SKM-1 treated with dmso at 0.1 percent for 144 hours (cell line): ENCODE measurements around the gene MSH6.
A peak's percentile ranks its signal among the peaks of the same experiment; 100 is the strongest.

ENCODE experiments used
- DNase-seq: peaks from one replicate; lab custom pipeline; 2025; ENCODE audit not compliant: unreplicated experiment; lab: John Stamatoyannopoulos, UW

Gene MSH6, protein sequence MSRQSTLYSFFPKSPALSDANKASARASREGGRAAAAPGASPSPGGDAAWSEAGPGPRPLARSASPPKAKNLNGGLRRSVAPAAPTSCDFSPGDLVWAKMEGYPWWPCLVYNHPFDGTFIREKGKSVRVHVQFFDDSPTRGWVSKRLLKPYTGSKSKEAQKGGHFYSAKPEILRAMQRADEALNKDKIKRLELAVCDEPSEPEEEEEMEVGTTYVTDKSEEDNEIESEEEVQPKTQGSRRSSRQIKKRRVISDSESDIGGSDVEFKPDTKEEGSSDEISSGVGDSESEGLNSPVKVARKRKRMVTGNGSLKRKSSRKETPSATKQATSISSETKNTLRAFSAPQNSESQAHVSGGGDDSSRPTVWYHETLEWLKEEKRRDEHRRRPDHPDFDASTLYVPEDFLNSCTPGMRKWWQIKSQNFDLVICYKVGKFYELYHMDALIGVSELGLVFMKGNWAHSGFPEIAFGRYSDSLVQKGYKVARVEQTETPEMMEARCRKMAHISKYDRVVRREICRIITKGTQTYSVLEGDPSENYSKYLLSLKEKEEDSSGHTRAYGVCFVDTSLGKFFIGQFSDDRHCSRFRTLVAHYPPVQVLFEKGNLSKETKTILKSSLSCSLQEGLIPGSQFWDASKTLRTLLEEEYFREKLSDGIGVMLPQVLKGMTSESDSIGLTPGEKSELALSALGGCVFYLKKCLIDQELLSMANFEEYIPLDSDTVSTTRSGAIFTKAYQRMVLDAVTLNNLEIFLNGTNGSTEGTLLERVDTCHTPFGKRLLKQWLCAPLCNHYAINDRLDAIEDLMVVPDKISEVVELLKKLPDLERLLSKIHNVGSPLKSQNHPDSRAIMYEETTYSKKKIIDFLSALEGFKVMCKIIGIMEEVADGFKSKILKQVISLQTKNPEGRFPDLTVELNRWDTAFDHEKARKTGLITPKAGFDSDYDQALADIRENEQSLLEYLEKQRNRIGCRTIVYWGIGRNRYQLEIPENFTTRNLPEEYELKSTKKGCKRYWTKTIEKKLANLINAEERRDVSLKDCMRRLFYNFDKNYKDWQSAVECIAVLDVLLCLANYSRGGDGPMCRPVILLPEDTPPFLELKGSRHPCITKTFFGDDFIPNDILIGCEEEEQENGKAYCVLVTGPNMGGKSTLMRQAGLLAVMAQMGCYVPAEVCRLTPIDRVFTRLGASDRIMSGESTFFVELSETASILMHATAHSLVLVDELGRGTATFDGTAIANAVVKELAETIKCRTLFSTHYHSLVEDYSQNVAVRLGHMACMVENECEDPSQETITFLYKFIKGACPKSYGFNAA (N-terminal part only)

DNA sequence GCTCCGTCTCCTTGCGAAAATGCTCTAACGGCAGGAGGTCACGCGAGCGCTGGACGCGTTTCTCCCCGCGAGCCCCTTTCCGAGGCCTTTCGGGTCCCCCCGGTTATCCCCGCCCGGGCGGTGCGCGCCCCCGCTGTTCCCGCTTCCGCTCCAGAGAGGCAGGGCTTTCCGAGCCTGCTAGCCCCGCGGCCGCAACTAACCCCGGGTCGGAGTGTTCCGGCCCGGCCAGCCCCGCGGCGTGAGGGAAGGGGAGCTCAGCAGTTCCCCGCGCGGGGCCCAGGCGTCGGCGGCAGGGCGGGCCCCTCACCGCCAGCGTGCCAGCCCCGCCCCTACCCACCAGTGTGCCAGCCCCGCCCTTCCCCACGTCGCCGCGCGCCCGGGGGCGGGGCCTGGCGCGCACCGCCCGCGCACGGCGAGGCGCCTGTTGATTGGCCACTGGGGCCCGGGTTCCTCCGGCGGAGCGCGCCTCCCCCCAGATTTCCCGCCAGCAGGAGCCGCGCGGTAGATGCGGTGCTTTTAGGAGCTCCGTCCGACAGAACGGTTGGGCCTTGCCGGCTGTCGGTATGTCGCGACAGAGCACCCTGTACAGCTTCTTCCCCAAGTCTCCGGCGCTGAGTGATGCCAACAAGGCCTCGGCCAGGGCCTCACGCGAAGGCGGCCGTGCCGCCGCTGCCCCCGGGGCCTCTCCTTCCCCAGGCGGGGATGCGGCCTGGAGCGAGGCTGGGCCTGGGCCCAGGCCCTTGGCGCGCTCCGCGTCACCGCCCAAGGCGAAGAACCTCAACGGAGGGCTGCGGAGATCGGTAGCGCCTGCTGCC is at the start of gene MSH6:
TSS of gene MSH6 (plus strand) at position 475 of the 815 bp plus-strand sequence. CDS start at position 564, 89 bp downstream.
- peak; percentile 86 for DNase-seq

DNA sequence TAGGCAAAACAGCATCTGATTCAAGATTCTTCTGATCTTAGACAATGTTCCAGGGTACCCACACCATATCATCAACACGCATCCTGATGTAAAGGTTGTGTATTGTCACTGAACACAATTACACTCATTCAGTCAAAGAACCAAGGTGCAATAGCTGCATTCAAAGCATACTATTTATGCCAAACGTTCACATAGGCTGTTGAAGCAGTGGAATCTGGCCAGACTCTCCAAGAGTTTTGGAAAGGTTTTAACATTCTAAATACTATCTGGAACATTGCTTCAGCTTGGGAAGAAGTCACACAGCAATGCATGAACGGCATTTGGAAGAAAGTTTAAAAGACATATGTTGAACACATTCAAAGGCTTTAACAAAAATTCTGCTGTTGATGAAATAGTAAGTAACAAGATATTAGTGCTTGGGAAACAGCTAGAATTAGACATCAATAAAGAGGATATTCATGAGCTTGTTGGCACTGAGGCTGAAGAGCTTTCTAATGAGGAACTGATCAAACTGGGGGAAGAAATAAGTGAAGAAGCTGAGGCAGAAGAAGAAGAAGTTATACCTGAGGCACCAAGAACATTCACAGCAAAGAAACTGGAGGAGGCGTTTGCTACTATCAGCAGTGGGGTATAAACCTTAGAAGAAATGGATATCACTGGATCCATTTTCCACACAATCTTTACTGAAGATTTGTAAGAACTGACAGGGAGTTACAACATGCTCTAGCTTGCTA is 47.6 kb upstream of the MSH6 start:
- no peak for DNase-seq

DNA sequence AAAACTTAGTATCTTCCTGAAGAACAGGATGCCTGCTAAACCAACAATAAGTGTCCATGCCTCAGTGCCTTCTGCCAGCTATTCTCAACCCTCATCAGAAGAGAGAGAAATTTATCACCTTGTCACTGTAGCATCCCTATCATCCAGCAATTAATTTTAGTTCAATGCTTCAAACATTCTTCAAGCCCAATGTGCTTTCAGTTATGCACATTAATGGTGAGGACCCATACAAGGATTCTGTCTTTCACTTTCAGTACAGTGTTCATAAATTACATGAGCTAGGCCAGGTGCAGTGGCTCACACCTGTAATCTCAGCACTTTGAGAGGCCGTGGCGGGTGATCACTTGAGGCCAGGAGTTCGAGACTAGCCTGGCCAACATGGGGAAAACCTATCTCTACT is 47.0 kb upstream of the MSH6 start:
- DNase-seq: no peak

DNA sequence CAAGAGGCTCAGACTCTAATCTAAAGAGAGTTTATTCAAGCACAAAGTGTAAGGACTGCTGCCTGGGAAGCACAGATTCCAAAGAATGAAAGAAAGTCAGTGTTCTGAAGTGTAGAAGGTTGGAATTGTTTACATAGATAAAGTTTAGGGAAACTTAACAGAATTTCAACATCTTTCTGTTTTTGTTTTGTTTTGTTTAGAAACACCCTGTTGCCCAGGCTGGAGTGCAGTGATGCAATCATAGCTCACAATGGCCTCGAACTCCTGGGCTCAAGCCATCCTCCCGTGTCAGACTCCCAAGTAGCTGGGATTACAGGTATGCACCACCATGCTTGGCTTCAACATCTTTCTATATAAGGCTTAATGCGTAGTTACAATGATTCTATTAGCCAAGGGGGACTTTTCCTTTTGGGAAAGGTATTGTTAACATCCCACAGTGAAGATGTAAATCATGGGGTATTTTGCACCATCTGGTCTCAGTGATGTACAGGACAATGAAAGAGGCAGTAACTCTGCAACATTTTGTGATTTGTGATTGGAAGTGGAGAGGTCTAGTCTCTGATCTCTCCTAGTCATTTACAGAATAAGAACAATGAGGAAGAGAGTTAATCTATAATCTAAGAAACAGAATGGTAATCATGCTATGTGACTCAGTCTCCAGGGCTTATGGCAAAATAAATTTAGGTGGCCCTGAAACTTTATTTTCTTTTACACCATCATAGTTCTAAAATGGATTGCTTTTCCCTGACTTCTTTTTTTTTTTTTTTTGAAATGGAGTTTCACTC is 45.6 kb upstream of the MSH6 start:
- DNase-seq: no peak

DNA sequence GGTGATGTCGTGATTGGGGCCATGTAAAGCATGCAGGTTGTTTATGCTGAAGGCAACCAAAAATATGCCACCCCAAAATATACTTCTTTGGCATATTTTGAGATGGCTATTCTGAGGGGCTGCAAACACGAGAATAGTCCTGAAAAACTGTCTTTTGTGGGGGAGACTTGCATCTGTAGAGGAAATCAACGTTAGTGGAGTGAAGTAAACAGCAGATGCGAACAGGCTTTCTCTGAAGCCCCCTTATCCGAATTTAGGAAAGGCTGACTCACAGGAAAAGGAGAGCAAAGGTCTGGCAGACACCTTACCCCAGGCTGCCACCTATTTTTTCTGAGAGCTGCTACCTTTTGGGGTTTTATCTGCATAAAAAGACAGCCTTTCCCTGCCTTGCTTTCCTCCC is 44.6 kb upstream of the MSH6 start:
- DNase-seq: no peak

DNA sequence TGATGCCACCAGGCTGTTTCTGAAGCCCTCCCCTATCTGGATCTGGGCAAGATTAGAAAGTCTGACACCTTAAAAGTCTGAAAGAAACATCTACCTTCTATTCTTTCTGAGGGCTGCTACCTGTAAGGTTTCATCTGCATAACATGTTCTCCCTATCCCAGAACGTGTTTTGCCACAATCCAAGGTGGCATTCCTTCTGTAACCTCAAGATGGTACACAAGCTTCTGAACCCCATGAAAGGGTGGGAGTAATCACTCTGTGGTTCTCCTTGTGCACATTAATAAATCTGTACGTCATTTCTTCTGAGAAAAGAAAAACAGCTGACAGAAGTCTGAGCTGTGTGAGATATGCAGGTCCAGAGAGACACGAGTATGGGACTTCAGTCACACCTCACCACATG is 41.8 kb upstream of the MSH6 start:
- DNase-seq: no peak

DNA sequence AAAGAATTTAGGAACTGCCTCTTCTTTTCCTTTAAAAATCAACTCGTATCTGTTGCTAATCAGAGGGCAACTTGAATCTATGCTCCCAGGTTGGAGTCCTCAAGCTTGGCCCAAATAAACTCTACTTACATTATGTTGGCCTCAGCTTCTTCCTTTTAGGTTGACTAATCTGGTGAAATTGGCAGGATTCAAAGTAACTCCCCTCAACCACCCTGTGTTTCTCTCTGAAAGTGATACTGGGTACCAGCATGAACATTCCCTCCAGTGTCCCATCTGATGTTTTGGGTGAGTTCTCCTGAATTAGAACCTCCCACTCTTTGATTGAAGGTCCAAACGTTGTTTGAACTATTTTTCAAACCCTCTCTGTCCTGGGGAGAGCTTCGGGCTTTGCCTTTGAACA is 41.3 kb upstream of the MSH6 start:
- no peak for DNase-seq

DNA sequence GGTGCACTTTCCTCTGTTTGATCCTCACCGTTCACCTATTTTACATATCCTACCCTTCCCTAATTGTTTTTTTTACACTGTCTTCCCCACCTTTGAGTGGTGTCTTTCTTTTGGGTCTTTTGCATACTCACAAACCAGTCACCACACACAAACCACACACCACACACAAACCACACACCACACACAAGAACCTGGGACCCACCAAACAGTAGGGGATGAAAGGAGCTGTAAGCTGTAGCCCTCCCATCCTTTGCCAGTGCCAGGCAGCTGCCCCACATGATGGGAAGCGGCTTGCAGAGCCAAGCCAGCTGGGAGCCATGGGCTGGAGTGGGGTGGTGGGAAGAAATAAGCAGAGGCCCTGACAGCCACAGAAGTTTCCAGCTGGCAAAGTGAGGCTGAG is 38.9 kb upstream of the MSH6 start:
- no peak for DNase-seq

DNA sequence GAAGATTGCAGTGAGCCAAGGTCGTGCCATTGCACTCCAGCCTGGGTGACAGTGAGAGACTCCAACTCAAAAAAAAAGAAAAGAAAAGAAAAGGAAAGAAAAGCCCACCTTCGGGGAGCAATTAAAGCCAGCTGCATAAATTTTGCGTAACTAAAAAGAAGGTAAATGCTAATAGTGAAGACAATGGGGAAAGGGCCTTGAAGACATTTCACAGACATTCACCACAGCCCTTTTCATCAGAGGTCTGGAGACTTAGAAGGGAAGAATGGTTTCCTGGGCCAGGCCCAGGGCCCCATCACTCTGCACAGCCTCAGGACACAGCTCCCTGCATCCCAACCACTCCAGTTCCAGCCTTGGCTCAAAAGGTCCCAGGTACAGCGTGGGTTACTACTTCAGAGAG is 35.1 kb upstream of the MSH6 start:
- no peak for DNase-seq

DNA sequence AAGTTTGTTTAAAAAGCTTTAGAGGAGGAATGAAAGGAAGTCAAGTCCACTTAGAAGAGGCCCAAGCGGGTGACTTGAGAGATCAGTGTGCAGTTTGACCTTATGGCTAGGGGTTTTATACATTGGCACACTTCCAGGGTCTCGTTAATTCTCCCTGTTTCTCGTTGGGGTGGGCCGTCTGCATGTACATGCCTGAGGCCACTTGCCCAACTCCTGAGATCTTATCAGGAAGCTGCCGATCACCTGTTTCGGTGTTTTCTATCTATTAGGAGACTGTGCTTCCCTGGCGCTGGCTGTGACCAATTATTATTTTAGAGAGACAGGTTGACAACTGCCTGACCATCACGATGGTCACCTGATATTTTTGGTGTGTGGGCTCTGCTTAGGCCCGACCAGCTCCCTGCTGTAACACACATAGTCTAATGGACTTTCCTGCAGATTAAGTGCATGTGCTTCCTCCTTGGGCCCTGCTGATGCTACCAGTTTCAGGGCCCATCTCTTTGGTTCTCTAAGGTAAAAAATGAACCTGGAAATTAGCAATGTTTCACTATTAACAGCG is 31.0 kb upstream of the MSH6 start:
- DNase-seq: peak; percentile 59

DNA sequence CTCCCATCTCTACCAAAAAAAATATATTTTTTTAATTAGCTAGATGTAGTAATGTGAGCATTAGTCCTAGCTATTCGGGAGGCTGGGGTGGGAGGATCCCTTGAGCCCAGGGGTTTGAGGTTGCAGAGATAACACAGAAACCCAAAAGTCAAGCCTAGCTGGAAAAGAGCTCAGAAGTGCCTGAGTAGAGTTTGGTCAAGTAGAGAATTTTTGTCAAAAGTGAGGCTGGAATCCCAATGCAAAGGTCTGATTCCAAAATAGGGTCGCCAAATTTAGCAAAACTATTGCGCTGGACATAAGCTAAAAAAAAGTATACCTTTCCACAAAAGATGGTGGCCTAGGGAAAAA is 15.5 kb upstream of the MSH6 start:
- DNase-seq: no peak

DNA sequence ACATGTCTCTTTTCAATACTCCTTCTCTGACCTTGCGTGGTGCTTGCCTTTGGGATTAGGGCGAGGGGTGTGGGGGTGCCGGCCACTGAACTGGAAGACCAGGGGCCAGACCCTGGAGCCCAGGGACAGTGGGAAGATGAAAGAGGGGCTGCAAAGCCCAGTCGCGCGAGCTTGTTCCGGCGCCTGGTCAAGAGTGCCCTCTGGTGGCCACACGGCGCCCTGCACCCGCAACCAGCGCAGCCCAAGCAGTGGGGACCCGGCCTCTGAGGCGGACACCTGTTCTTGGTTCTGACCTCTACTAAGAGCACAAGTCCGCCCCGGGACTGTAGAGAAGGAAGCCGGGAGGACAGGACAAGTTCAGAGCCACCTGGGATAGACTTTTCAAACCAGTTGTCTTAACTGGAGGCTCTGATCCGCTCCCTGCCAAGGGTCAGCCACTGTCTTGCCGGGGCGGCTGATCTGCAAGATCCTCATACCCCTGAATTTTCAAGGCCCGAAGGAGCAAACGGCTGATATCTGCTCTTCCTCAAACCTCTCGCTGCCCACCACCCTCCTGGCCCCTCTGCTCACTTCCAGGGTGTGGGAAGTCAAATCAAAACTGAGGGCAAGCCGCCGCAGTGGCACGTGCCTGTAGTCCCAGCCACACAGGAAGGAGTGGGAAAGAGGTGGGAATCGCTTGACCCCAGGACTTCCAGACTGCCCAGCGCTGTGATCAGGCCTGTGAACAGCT is 14.9 kb upstream of the MSH6 start:
- peak; percentile 26 for DNase-seq

DNA sequence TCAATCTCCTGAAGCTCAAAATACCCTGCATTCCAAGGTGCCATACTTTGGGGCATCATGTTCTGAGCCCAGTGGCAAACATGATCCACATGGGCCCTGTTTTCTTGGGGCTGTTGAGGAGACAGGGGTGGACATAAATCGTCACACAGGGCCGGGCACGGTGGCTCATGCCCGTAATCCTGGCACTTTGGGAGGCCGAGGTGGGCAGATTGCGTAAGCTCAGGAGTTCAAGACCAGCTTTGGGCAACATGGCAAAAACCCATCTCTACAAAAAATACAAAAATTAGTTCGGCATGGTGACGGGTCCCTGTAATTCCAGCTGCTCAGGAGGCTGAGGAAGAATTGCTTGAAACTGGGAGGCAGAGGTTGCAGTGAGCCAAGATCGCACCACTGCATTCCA is 13.6 kb upstream of the MSH6 start:
- DNase-seq: no peak

DNA sequence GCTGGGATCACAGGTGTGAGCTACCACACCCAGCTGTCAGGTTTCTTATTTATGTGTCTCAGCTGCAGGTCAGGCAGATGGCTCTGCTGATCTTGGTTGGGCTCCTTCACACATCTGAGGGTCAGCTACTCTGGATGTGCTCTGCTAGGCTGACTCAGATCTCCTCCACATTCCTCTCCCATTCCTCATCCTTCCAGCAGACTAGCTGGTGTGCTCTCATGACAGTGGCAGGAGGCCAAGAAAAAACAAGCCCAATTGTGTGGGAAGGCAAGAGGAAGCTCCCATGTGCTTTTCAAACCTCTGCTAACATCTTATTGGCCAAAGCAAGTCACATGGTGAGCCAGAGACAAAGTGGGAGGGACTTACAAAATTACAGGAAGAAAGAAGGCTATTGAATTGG is 11.7 kb upstream of the MSH6 start:
- DNase-seq: no peak

DNA sequence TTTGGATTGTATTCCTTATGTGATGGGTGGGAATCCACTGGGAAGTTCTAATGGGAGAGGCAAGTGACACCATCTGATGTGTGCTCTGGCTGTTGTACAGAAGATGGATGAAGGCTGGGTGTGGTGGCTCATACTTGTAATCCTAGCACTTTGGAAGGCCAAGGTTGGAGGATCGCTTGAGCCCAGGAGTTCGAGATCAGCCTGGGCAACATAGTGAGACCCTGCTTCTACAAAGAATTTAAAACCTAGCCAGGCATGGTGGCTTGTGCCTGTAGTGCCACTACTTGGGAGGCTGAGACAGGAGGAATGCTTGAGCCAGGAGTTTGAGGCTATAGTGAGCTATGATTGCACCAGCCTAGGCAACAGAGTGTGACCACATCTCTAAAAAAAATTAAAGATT is 10.6 kb upstream of the MSH6 start:
- DNase-seq: no peak

DNA sequence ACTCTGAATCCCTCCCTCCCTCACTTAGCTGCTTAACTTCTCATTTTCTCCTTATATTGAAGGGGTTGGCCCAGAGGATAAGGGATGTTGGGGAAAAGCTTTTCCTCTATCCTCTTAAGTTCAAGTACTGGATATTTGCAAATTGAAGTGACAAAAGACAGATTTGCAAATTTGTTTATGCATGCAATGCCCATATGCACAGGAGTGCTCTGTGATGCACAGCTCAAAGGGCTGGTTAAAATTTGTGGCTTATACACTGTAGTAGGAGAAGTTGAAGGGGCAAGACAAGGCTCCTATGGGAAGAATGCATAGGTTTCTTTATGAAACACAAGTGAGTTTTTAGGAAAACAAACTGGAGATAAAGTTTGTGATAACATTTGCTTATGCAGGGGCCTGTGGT is 8.4 kb upstream of the MSH6 start:
- no peak for DNase-seq

DNA sequence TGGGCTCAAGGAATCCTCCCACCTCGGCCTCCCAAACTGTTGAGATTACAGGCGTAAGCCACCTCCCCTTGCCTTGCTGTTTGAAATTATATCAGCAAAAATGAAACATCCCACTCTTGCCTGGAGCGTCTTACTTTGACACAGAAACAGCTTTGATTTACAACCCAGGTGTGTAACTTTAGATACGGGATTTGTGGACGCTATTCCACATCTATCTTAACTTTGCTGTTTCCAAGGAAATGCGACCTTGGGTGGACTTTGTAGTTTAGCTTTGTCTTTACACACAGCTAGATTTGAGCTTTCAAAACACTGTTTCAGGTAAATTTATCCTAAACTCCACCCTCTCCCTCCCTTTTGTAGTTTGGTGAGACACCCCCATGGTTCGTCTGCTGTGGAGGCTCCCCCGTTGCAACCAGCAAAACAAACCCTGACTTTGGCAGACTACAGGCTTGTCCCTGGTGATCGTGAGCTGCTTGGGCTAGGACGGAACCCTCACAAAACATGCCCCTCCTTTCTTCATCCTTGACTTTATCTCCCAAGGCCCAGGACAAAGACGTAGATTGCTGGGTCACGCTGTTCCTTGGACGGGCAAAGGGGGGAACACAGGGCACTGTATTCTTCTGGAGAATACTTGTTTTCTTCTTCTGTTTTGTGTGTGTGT is 5.5 kb upstream of the MSH6 start:
- DNase-seq: no peak
